Brain microvascular endothelial cell (primary cell): ENCODE data around the gene ATXN7.

Experiments used
- DNase-seq: peaks from one replicate; pipeline ENCODE4 v3.0.0-alpha.2; 2020
- H3K27ac ChIP-seq: fragments of 250-450 bp; sonication (Bioruptor Pico); 2 replicates; pipeline ENCODE4 v1.5.1; 2020; ENCODE audit warnings: mild to moderate bottlenecking, moderate library complexity
- H3K27me3 ChIP-seq: fragments of 250-450 bp; sonication (Bioruptor Pico); replicated peaks from 2 replicates; pipeline ENCODE4 v1.5.1; 2020; ENCODE audit warnings: mild to moderate bottlenecking
- H3K36me3 ChIP-seq: fragments of 250-450 bp; sonication (Bioruptor Pico); replicated peaks from 2 replicates; pipeline ENCODE4 v1.5.1; 2020; ENCODE audit warnings: mild to moderate bottlenecking
- H3K4me3 ChIP-seq: 2 replicates; pipeline ENCODE4 v1.5.1; 2011; ENCODE audit warnings: low read depth, mild to moderate bottlenecking, control low read depth, low read length, moderate library complexity
- CTCF ChIP-seq: IDR thresholded peaks from 2 replicates; pipeline ENCODE4 v1.5.1; 2011; ENCODE audit warnings: low read depth, mild to moderate bottlenecking, moderate library complexity, low read length, control low read depth, inconsistent platforms; ENCODE audit errors: missing control alignments
- in situ Hi-C: cut with HindIII; loops from 2 replicates; pipeline ENCODE4 v1.10.0; 2017; ENCODE audit warnings: low sequenced_read_pairs, low pct_ligation_motif_present

The ATXN7 gene

GRCh38 chr3:63875510-63875909 is 11.8 kb downstream of the ATXN7 start:
- in situ Hi-C loops = no loop called here
- TF ChIP-seq CTCF = no peak
- Histone ChIP-seq H3K27ac (no peak overlapping the region), H3K4me3 (no peak overlapping the region), H3K27me3 (no peaks in the 10 kb centered on the region), H3K36me3 (no peaks in the 10 kb centered on the region)
- no peak for DNase-seq

- in situ Hi-C loops = no loop called here
- Histone ChIP-seq H3K4me3 (no peak overlapping the region), H3K27me3 (no peaks in the 10 kb centered on the region), H3K27ac (no peak overlapping the region), H3K36me3 (no peaks in the 10 kb centered on the region)
- DNase-seq = no peak
- TF ChIP-seq CTCF = no peak
These were observed 12.6 kb downstream of the ATXN7 start for GRCh38 chr3:63876260-63876659.

- H3K27ac ChIP-seq = no peak overlapping the region
- in situ Hi-C loops = no loop called here
- H3K4me3 ChIP-seq = no peak overlapping the region
- no peaks in the 10 kb centered on the region for H3K27me3 ChIP-seq
- peak; percentile 45 for DNase-seq
- no peak for TF ChIP-seq CTCF
- H3K36me3 ChIP-seq = no peaks in the 10 kb centered on the region
These were observed 14.2 kb downstream of the ATXN7 start for GRCh38 chr3:63877737-63878393.

GRCh38 chr3:63878394-63879060 is 14.9 kb downstream of the ATXN7 start:
- Histone ChIP-seq H3K36me3 (no peaks in the 10 kb centered on the region), H3K27me3 (no peaks in the 10 kb centered on the region), H3K4me3 (no peak overlapping the region), H3K27ac (no peak overlapping the region)
- no peak for DNase-seq
- in situ Hi-C loops = no loop called here
- no peak for TF ChIP-seq CTCF

- in situ Hi-C loops = no loop called here
- H3K4me3 ChIP-seq = no peak overlapping the region
- no peaks in the 10 kb centered on the region for H3K27me3 ChIP-seq
- DNase-seq = no peak
- H3K27ac ChIP-seq = no peak overlapping the region
- no peaks in the 10 kb centered on the region for H3K36me3 ChIP-seq
- TF ChIP-seq CTCF = no peak
These were observed 17.0 kb downstream of the ATXN7 start for GRCh38 chr3:63880653-63881052.
